ENCODE data around the gene BTNL9. TPM values are rescaled to one million over a fixed set of nuclear protein-coding genes. Genes with fewer than 3 reads are reported as not detected.

Gene BTNL9
- total RNA-seq, 1 experiment from 2014 or later = 0.96 TPM

DNA sequence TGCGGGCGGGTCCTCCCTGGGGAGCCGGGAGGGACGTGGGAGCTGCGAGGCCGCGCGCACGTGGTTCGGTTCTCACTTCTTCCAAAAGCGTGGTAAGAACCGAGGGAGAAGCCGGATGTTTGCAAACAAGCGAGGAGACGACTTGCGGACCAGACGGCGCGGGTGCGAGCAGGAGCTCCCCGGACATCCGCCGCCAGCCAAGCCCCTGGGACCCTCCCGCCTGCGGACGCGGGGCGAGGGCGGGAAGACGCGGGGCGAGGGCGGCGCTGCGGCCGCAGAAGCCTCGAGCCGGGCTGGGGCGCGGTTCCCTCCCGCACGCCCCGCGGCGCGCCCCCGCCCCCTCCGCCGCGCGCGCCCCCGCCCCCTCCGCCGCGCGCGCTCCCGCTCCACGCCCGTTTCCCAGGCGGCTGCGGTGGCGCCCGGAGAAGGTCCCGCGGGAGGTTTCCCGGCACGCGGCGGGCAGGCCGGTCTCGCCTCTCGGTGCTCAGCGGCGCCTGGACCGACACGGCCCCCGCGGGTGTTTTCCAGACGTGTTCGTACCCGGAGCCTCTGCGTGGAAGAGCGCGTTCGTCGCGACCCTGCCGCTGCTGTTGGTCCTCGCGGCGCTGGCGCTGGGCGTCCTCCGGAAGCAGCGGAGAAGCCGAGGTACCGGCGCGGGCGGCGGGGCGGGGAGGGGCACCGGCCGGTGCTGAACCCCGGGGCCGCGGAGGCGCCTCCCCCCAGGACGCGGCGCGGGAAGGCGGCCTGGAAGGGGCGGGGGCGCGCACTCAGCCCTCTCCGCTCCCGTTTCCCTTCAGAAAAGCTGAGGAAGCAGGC is 12.8 kb downstream of the BTNL9 start:
- peak; percentile 56 for DNase-seq
- Histone ChIP-seq H2BK5ac (ENCODE audit: insufficient read length, low read length) (no peak overlapping the region), H3K4me2 (ENCODE audit: insufficient read depth, insufficient read length, low read length) (peak overlapping the region; percentile 91), H2BK20ac (ENCODE audit: low read depth, low read length, poor library complexity, severe bottlenecking) (no peak overlapping the region), H3K4ac (ENCODE audit: low read depth, low read length) (no peak overlapping the region), H3K79me2 (ENCODE audit: insufficient read depth, low read length) (no peaks in the 10 kb centered on the region), H3K27ac (ENCODE audit: insufficient read length, low read depth, low read length) (no peak overlapping the region), H3K79me1 (ENCODE audit: insufficient read depth, low read depth, low read length, poor library complexity, severe bottlenecking) (no peaks in the 10 kb centered on the region), H3K4me1 (ENCODE audit: insufficient read depth, low read length) (no peaks in the 10 kb centered on the region), H2BK12ac (ENCODE audit: insufficient read length, low read depth, low read length) (no peak overlapping the region), H2BK15ac (ENCODE audit: low read depth, low read length) (no peak overlapping the region), H3K18ac (ENCODE audit: insufficient read length, low read depth, low read length) (no peak overlapping the region), H3K23me2 (ENCODE audit: insufficient read length, low read depth, low read length, poor library complexity, severe bottlenecking) (peaks cover 14% of the 10 kb centered on the region), H3K27me3 (ENCODE audit: insufficient read depth, low read length) (peaks cover 46% of the 10 kb centered on the region; the same call in 1 of the 2 replicates), H3K9ac (ENCODE audit: extremely low read depth, insufficient read length, low read length) (no peak overlapping the region), H2AFZ (ENCODE audit: low read length) (no peak overlapping the region), H3K56ac (ENCODE audit: insufficient read length, low read depth, low read length) (no peak overlapping the region), H3T11ph (ENCODE audit: low read length) (no peak overlapping the region), H4K5ac (ENCODE audit: insufficient read length, low read depth, low read length) (no peak overlapping the region), H2AK5ac (ENCODE audit: insufficient read length, low read length) (no peak overlapping the region), H3K23ac (ENCODE audit: insufficient read length, low read depth, low read length) (no peak overlapping the region), H4K91ac (ENCODE audit: insufficient read length, low read depth, low read length) (no peak overlapping the region), H3K14ac (ENCODE audit: insufficient read depth, low read length) (peak overlapping the region; percentile 41; the same call in 1 of the 2 replicates), H3K9me3 (ENCODE audit: control insufficient read depth, low read depth, low read length) (no peaks in the 10 kb centered on the region), H4K8ac (replicated peaks; ENCODE audit: insufficient read length, low read depth, low read length) (no peak overlapping the region), H2BK120ac (ENCODE audit: low read depth, low read length, poor library complexity, severe bottlenecking) (no peak overlapping the region), H4K20me1 (ENCODE audit: control insufficient read depth, insufficient read depth, insufficient read length) (no peaks in the 10 kb centered on the region)
- WGBS (ENCODE audit: extremely low coverage, insufficient read length, low lambda C conversion rate) = no CpG with 5 or more reads among the region's 120 CpGs
- no peaks in the 10 kb centered on the region for H3K36me3 Mint-ChIP-seq (ENCODE audit: insufficient read depth in 1 of 3, low read depth in 3 of 3)
- peaks cover 85% of the 10 kb centered on the region for H3K27me3 Mint-ChIP-seq (ENCODE audit: low read depth)
- no peak for TF ChIP-seq CTCF (conservative IDR thresholded peaks at IDR 0.05)
- H3K27ac Mint-ChIP-seq = no peak overlapping the region
- H3K4me3 Mint-ChIP-seq = peak overlapping the region; percentile 73 to 91
- peaks cover 5 to 8% of the 10 kb centered on the region in 2 experiments; a peak in 4 of 5 replicates for H3K9me3 Mint-ChIP-seq
- peaks cover 21 to 24% of the 10 kb centered on the region in 2 experiments for H3K4me1 Mint-ChIP-seq
